HG03108 (cell line): ENCODE data around the gene NUP35.
"Not testable (repeated sequence)": the region's sequence is repeated elsewhere in the genome, so short reads cannot be mapped to it uniquely, and the experiment has no call there.

Experiments
- ATAC-seq: cut with Tn5 transposase; IDR thresholded peaks from one replicate; pipeline ENCODE4 v1.9.1; 2021; ENCODE audit warnings: moderate library complexity; ENCODE audit not compliant: unreplicated experiment

NUP35 gene

GRCh38 chr2:183126635-183127034, 2.4 kb downstream of the NUP35 start:
- no peak for ATAC-seq

- no peak for ATAC-seq
Observed at GRCh38 chr2:183134016-183134415, 9.8 kb downstream of the NUP35 start.

- no peak for ATAC-seq
Observed at GRCh38 chr2:183148955-183149354, 24.7 kb downstream of the NUP35 start.

- ATAC-seq, result no peak
Observed at GRCh38 chr2:183149489-183149888, 25.2 kb downstream of the NUP35 start.

- ATAC-seq, result not testable (repeated sequence)
Observed at GRCh38 chr2:183152280-183152679, 28.0 kb downstream of the NUP35 start.

GRCh38 chr2:183153967-183154366, 29.7 kb downstream of the NUP35 start:
- ATAC-seq, result no peak

GRCh38 chr2:183154772-183155171, 30.5 kb downstream of the NUP35 start:
- not testable (repeated sequence) for ATAC-seq

- no peak for ATAC-seq
Observed at GRCh38 chr2:183157131-183157530, 32.9 kb downstream of the NUP35 start.

GRCh38 chr2:183162362-183162761, 38.1 kb downstream of the NUP35 start:
- no peak for ATAC-seq

- ATAC-seq, result no peak
Observed at GRCh38 chr2:183163821-183164649, 39.8 kb downstream of the NUP35 start.

GRCh38 chr2:183164650-183165015, 40.4 kb downstream of the NUP35 start:
- ATAC-seq, result no peak

- ATAC-seq, result no peak
Observed at GRCh38 chr2:183166210-183166609, 42.0 kb downstream of the NUP35 start.

- ATAC-seq, result not testable (repeated sequence)
Observed at GRCh38 chr2:183166976-183167375, 42.7 kb downstream of the NUP35 start.

- no peak for ATAC-seq
Observed at GRCh38 chr2:183172220-183172887, 48.1 kb downstream of the NUP35 start.

- ATAC-seq, result no peak
Observed at GRCh38 chr2:183179156-183179555, 54.9 kb downstream of the NUP35 start.

- ATAC-seq, result no peak
Observed at GRCh38 chr2:183185534-183185933, 61.3 kb downstream of the NUP35 start.

GRCh38 chr2:183186296-183186695, 62.1 kb downstream of the NUP35 start:
- no peak for ATAC-seq

- no peak for ATAC-seq
Observed at GRCh38 chr2:183186766-183187165, 62.5 kb downstream of the NUP35 start.

- ATAC-seq, result no peak
Observed at GRCh38 chr2:183192343-183192742, 68.1 kb downstream of the NUP35 start.

- no peak for ATAC-seq
Observed at GRCh38 chr2:183193904-183194303, 69.7 kb downstream of the NUP35 start.

GRCh38 chr2:183195397-183195796, 71.2 kb downstream of the NUP35 start:
- no peak for ATAC-seq

GRCh38 chr2:183195998-183196409, 71.8 kb downstream of the NUP35 start:
- no peak for ATAC-seq
